Measurements from ENCODE around the gene RAD50. TPM values are rescaled to one million over a fixed set of nuclear protein-coding genes. Genes with fewer than 3 reads are reported as not detected.
"Not testable (repeated sequence)": the region's sequence is repeated elsewhere in the genome, so short reads cannot be mapped to it uniquely, and the experiment has no call there.

RAD50 gene
- total and polyA plus RNA-seq, 10 of the 15 experiments (the other 5 are each of a cell fraction or from before 2014, with no cell fraction given), result 12.8 to 68.6 (median 47.0) TPM

DNA sequence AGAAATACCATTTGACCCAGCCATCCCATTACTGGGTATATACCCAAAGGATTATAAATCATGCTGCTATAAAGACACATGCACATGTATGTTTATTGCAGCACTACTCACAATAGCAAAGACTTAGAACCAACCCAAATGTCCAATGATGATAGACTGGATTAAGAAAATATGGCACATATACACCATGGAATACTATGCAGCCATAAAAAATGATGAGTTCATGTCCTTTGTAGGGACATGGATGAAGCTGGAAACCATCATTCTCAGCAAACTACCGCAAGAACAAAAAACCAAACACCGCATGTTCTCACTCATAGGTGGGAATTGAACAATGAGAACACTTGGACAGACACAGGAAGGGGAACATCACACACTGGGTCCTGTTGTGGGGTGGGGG lies 27.8 kb downstream of the RAD50 start:
- POLR2A ChIA-PET; H3K79me2 ChIP-seq (ENCODE audit: control insufficient read depth, insufficient read depth, low read length); intact Hi-C loops (cut with micrococcal nuclease; ENCODE audit: unreplicated experiment); H3K9me3 ChIP-seq (replicated peaks; ENCODE audit: control insufficient read depth, insufficient read depth, low read length); RAD21 ChIA-PET (ENCODE audit: unreplicated experiment); H3K4me2 ChIP-seq (ENCODE audit: control insufficient read depth, insufficient read depth); SMC1A ChIA-PET (ENCODE audit: uncharacterized antibody, unreplicated experiment); FAIRE-seq; ATAC-seq; in situ Hi-C loops (cut with MboI); DNase-seq (ENCODE audit: low read depth, low spot score); H3K9ac ChIP-seq (ENCODE audit: control insufficient read depth, insufficient read depth, low read length); H3K27me3 ChIP-seq (replicated peaks in 1 of 2; ENCODE audit: control insufficient read depth in 2 of 2, insufficient read depth in 2 of 2, low read length in 1 of 2); H2AFZ ChIP-seq (ENCODE audit: control insufficient read depth, low read depth, low read length); H3K4me3 ChIP-seq; H3K27ac ChIP-seq (ENCODE audit: control insufficient read depth, insufficient read depth); BruUV-seq (replicated peaks); CTCF ChIA-PET; H4K20me1 ChIP-seq (ENCODE audit: control insufficient read depth, insufficient read depth); H3K4me1 ChIP-seq (ENCODE audit: control insufficient read depth, insufficient read depth, low read length): not testable (repeated sequence)
- peaks cover 3 to 17% of the 10 kb centered on the region in 2 experiments for H3K36me3 ChIP-seq (ENCODE audit: control insufficient read depth in 2 of 2, insufficient read depth in 2 of 2, low read length in 1 of 2)
- 100% methylated on average over 2 of the region's 2 CpGs for WGBS (ENCODE audit: insufficient coverage, insufficient replicate concordance, low lambda C conversion rate, missing lambda C conversion rate)

DNA sequence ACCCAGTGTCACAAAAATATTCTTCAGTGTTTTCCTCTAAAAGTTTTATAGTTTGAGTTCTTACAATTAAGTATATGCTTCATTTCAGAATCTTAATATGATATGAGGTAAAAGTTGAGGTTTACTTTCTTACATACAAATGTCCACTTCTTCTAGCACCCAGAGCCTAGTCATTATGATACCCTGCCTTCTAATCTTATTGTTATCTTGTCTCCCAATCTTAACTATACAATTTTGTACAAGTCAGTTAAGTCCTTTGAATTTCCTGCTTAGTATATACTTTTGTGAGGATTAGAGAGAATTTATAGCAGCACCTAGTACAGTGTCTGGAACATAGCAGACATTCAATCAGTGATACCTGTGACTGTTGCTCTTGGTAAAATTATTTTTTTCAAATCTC lies 29.3 kb downstream of the RAD50 start:
- FAIRE-seq, result no peak
- in situ Hi-C loops (cut with MboI), result no loop called here
- H3K27ac ChIP-seq (ENCODE audit: control insufficient read depth, insufficient read depth), result no peak overlapping the region
- RAD21 ChIA-PET (ENCODE audit: unreplicated experiment), result no interaction called here
- no peak for ATAC-seq
- no TSS peak for BruUV-seq (replicated peaks)
- H4K20me1 ChIP-seq (ENCODE audit: control insufficient read depth, insufficient read depth), result no peaks in the 10 kb centered on the region
- no peaks in the 10 kb centered on the region for H3K27me3 ChIP-seq (replicated peaks in 1 of 2; ENCODE audit: control insufficient read depth in 2 of 2, insufficient read depth in 2 of 2, low read length in 1 of 2)
- H2AFZ ChIP-seq (ENCODE audit: control insufficient read depth, low read depth, low read length), result no peak overlapping the region
- H3K4me3 ChIP-seq, result no peak overlapping the region
- no peak overlapping the region for H3K9ac ChIP-seq (ENCODE audit: control insufficient read depth, insufficient read depth, low read length)
- no peaks in the 10 kb centered on the region; the same call in 2 of the 3 replicates for H3K9me3 ChIP-seq (replicated peaks; ENCODE audit: control insufficient read depth, insufficient read depth, low read length)
- H3K4me2 ChIP-seq (ENCODE audit: control insufficient read depth, insufficient read depth), result no peak overlapping the region
- CTCF ChIA-PET, result interaction anchor here (0.8 to 1.4 kb wide), 5 partner anchors 13 to 242 kb away, joined by 3 to 5 read pairs (median 3); no protein-coding TSS in a partner anchor
- POLR2A ChIA-PET, result no interaction called here
- no peaks in the 10 kb centered on the region for H3K4me1 ChIP-seq (ENCODE audit: control insufficient read depth, insufficient read depth, low read length)
- no peaks in the 10 kb centered on the region for H3K79me2 ChIP-seq (ENCODE audit: control insufficient read depth, insufficient read depth, low read length)
- DNase-seq (ENCODE audit: low read depth, low spot score), result no peak
- peaks cover 3 to 17% of the 10 kb centered on the region in 2 experiments for H3K36me3 ChIP-seq (ENCODE audit: control insufficient read depth in 2 of 2, insufficient read depth in 2 of 2, low read length in 1 of 2)
- intact Hi-C loops (cut with micrococcal nuclease; ENCODE audit: unreplicated experiment), result loop anchor here (5.0 kb wide), 1 partner anchor 59 kb away; no protein-coding TSS in a partner anchor
- SMC1A ChIA-PET (ENCODE audit: uncharacterized antibody, unreplicated experiment), result interaction anchor here (0.8 to 2.3 kb wide), 7 partner anchors 10 to 234 kb away, joined by 3 to 10 read pairs (median 4); no protein-coding TSS in a partner anchor
- TF ChIP-seq DPF2 (IDR thresholded peaks at IDR 0.05) (no peak), FOXK2 (IDR thresholded peaks at IDR 0.05) (no peak), ZNF384 (IDR thresholded peaks at IDR 0.05; ENCODE audit: borderline replicate concordance, low read depth, low read length) (no peak), STAT1 (conservative IDR thresholded peaks at IDR 0.05) (no peak), HDAC2 (IDR thresholded peaks at IDR 0.05) (no peak), MEF2B (IDR thresholded peaks at IDR 0.05; ENCODE audit: partially characterized antibody, poor library complexity, severe bottlenecking) (no peak), TCF7 (IDR thresholded peaks at IDR 0.05; ENCODE audit: borderline replicate concordance) (no peak)
- TF ChIP-seq, protein P1, sequence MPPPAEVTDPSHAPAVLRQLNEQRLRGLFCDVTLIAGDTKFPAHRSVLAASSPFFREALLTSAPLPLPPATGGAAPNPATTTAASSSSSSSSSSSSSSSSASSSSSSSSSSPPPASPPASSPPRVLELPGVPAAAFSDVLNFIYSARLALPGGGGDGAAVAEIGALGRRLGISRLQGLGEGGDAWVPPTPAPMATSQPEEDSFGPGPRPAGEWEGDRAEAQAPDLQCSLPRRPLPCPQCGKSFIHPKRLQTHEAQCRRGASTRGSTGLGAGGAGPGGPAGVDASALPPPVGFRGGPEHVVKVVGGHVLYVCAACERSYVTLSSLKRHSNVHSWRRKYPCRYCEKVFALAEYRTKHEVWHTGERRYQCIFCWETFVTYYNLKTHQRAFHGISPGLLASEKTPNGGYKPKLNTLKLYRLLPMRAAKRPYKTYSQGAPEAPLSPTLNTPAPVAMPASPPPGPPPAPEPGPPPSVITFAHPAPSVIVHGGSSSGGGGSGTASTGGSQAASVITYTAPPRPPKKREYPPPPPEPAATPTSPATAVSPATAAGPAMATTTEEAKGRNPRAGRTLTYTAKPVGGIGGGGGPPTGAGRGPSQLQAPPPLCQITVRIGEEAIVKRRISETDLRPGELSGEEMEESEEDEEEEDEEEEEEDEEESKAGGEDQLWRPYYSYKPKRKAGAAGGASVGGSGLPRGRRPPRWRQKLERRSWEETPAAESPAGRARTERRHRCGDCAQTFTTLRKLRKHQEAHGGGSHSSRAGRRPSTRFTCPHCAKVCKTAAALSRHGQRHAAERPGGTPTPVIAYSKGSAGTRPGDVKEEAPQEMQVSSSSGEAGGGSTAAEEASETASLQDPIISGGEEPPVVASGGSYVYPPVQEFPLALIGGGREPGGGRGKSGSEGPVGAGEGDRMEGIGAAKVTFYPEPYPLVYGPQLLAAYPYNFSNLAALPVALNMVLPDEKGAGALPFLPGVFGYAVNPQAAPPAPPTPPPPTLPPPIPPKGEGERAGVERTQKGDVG (CRISPR knock-in tag; IDR thresholded peaks at IDR 0.05), result no peak
- TF ChIP-seq, protein P2, sequence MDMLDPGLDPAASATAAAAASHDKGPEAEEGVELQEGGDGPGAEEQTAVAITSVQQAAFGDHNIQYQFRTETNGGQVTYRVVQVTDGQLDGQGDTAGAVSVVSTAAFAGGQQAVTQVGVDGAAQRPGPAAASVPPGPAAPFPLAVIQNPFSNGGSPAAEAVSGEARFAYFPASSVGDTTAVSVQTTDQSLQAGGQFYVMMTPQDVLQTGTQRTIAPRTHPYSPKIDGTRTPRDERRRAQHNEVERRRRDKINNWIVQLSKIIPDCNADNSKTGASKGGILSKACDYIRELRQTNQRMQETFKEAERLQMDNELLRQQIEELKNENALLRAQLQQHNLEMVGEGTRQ (IDR thresholded peaks at IDR 0.05; ENCODE audit: borderline replicate concordance, low read depth, low read length), result no peak
- TF ChIP-seq, protein P3, sequence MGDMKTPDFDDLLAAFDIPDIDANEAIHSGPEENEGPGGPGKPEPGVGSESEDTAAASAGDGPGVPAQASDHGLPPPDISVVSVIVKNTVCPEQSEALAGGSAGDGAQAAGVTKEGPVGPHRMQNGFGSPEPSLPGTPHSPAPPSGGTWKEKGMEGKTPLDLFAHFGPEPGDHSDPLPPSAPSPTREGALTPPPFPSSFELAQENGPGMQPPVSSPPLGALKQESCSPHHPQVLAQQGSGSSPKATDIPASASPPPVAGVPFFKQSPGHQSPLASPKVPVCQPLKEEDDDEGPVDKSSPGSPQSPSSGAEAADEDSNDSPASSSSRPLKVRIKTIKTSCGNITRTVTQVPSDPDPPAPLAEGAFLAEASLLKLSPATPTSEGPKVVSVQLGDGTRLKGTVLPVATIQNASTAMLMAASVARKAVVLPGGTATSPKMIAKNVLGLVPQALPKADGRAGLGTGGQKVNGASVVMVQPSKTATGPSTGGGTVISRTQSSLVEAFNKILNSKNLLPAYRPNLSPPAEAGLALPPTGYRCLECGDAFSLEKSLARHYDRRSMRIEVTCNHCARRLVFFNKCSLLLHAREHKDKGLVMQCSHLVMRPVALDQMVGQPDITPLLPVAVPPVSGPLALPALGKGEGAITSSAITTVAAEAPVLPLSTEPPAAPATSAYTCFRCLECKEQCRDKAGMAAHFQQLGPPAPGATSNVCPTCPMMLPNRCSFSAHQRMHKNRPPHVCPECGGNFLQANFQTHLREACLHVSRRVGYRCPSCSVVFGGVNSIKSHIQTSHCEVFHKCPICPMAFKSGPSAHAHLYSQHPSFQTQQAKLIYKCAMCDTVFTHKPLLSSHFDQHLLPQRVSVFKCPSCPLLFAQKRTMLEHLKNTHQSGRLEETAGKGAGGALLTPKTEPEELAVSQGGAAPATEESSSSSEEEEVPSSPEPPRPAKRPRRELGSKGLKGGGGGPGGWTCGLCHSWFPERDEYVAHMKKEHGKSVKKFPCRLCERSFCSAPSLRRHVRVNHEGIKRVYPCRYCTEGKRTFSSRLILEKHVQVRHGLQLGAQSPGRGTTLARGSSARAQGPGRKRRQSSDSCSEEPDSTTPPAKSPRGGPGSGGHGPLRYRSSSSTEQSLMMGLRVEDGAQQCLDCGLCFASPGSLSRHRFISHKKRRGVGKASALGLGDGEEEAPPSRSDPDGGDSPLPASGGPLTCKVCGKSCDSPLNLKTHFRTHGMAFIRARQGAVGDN (IDR thresholded peaks at IDR 0.05), result no peak

All from GM12878 (cell line).